ENCODE results near the gene STRIT1.
"Not testable (repeated sequence)": the region's sequence is repeated elsewhere in the genome, so short reads cannot be mapped to it uniquely, and the experiment has no call there.

The STRIT1 gene

GRCh38 chr3:155313300-155313699 lies 19.8 kb upstream of the STRIT1 start:
- no peak for DNase-seq (ENCODE audit: low spot score)

- DNase-seq (ENCODE audit: low spot score) = no peak
These were observed 19.3 kb upstream of the STRIT1 start for GRCh38 chr3:155312781-155313180.

- no peak for DNase-seq (ENCODE audit: low spot score)
These were observed 16.1 kb upstream of the STRIT1 start for GRCh38 chr3:155309581-155309980.

GRCh38 chr3:155308831-155309230 lies 15.3 kb upstream of the STRIT1 start:
- DNase-seq (ENCODE audit: low spot score) = no peak

- no peak for DNase-seq (ENCODE audit: low spot score)
These were observed 13.7 kb upstream of the STRIT1 start for GRCh38 chr3:155307183-155307582.

GRCh38 chr3:155304394-155304793 lies 10.9 kb upstream of the STRIT1 start:
- DNase-seq (ENCODE audit: low spot score) = no peak

GRCh38 chr3:155303540-155304097 lies 10.1 kb upstream of the STRIT1 start:
- DNase-seq (ENCODE audit: low spot score) = no peak

- DNase-seq (ENCODE audit: low spot score) = no peak
These were observed 9.4 kb upstream of the STRIT1 start for GRCh38 chr3:155302891-155303290.

- no peak for DNase-seq (ENCODE audit: low spot score)
These were observed 9.0 kb upstream of the STRIT1 start for GRCh38 chr3:155302481-155302880.

- no peak for DNase-seq (ENCODE audit: low spot score)
These were observed 3.6 kb upstream of the STRIT1 start for GRCh38 chr3:155297100-155297499.

GRCh38 chr3:155296413-155296812 lies 2.9 kb upstream of the STRIT1 start:
- no peak for DNase-seq (ENCODE audit: low spot score)

GRCh38 chr3:155292693-155293092 lies 790 bp downstream of the STRIT1 start:
- DNase-seq (ENCODE audit: low spot score) = no peak

- no peak for DNase-seq (ENCODE audit: low spot score)
These were observed 1.4 kb downstream of the STRIT1 start for GRCh38 chr3:155292133-155292532.

- no peak for DNase-seq (ENCODE audit: low spot score)
These were observed 6.7 kb downstream of the STRIT1 start for GRCh38 chr3:155286736-155287135.

- no peak for DNase-seq (ENCODE audit: low spot score)
These were observed 7.5 kb downstream of the STRIT1 start for GRCh38 chr3:155285936-155286335.

GRCh38 chr3:155283092-155284056 lies 10.1 kb downstream of the STRIT1 start:
- DNase-seq (ENCODE audit: low spot score) = no peak

GRCh38 chr3:155282385-155283091 lies 10.9 kb downstream of the STRIT1 start:
- no peak for DNase-seq (ENCODE audit: low spot score)

- DNase-seq (ENCODE audit: low spot score) = no peak
These were observed 11.6 kb downstream of the STRIT1 start for GRCh38 chr3:155281912-155282311.

- DNase-seq (ENCODE audit: low spot score) = not testable (repeated sequence)
These were observed 17.4 kb downstream of the STRIT1 start for GRCh38 chr3:155276089-155276488.

GRCh38 chr3:155275159-155275754 lies 18.2 kb downstream of the STRIT1 start:
- DNase-seq (ENCODE audit: low spot score) = not testable (repeated sequence)

- not testable (repeated sequence) for DNase-seq (ENCODE audit: low spot score)
These were observed 19.0 kb downstream of the STRIT1 start for GRCh38 chr3:155274435-155274834.

- DNase-seq (ENCODE audit: low spot score) = no peak
These were observed 22.2 kb downstream of the STRIT1 start for GRCh38 chr3:155271343-155271613.
